H9 (cell line): ENCODE results near the gene IRS2. TPM values are rescaled to one million over a fixed set of nuclear protein-coding genes. Genes with fewer than 3 reads are reported as not detected.

Experiments
- DNase-seq: peaks from one replicate; pipeline ENCODE4 v3.0.0-alpha.2; 2017
- H2AFZ ChIP-seq: one replicate; pipeline ENCODE4 v1.6.1; 2013; ENCODE audit warnings: mild to moderate bottlenecking, low read length, control low read depth, moderate library complexity
- H2AK5ac ChIP-seq: 2 replicates; pipeline ENCODE4 v1.6.1; 2013; ENCODE audit warnings: low read length, control low read depth, mixed read lengths; ENCODE audit not compliant: insufficient read length
- H2BK120ac ChIP-seq: one replicate; pipeline ENCODE4 v1.6.1; 2013; ENCODE audit warnings: low read depth, mild to moderate bottlenecking, low read length, control low read depth, inconsistent platforms; ENCODE audit not compliant: poor library complexity, severe bottlenecking
- H2BK12ac ChIP-seq: 2 replicates; pipeline ENCODE4 v1.6.1; 2013; ENCODE audit warnings: low read length, control low read depth, mixed read lengths, low read depth; ENCODE audit not compliant: insufficient read length
- H2BK15ac ChIP-seq: 2 replicates; pipeline ENCODE4 v1.6.1; 2013; ENCODE audit warnings: low read depth, low read length, control low read depth
- H2BK20ac ChIP-seq: one replicate; pipeline ENCODE4 v1.6.1; 2013; ENCODE audit warnings: low read depth, mild to moderate bottlenecking, low read length, control low read depth, inconsistent platforms; ENCODE audit not compliant: poor library complexity, severe bottlenecking
- H2BK5ac ChIP-seq: 2 replicates; pipeline ENCODE4 v1.6.1; 2013; ENCODE audit warnings: low read length, control low read depth, mixed read lengths; ENCODE audit not compliant: insufficient read length
- H3K14ac ChIP-seq: 2 replicates; pipeline ENCODE4 v1.6.1; 2013; ENCODE audit warnings: low read length, control low read depth; ENCODE audit not compliant: insufficient read depth
- H3K18ac ChIP-seq: 2 replicates; pipeline ENCODE4 v1.6.1; 2013; ENCODE audit warnings: low read depth, mild to moderate bottlenecking, mixed read lengths, low read length, control low read depth; ENCODE audit not compliant: insufficient read length
- H3K23ac ChIP-seq: 2 replicates; pipeline ENCODE4 v1.6.1; 2013; ENCODE audit warnings: low read length, control low read depth, mixed read lengths, low read depth; ENCODE audit not compliant: insufficient read length
- H3K23me2 ChIP-seq: 2 replicates; pipeline ENCODE4 v1.6.1; 2013; ENCODE audit warnings: low read depth, mild to moderate bottlenecking, mixed read lengths, low read length, control low read depth; ENCODE audit not compliant: insufficient read length, poor library complexity, severe bottlenecking
- H3K27ac ChIP-seq: 2 replicates; pipeline ENCODE4 v1.5.1; 2013; ENCODE audit warnings: low read length, control low read depth, mixed read lengths, low read depth; ENCODE audit not compliant: insufficient read length
- H3K27me3 ChIP-seq: 2 replicates; pipeline ENCODE4 v1.6.1; 2013; ENCODE audit warnings: low read length, control low read depth, inconsistent platforms; ENCODE audit not compliant: insufficient read depth
- H3K4ac ChIP-seq: 2 replicates; pipeline ENCODE4 v1.6.1; 2013; ENCODE audit warnings: low read depth, mild to moderate bottlenecking, control low read depth, inconsistent platforms, low read length, moderate library complexity
- H3K4me1 ChIP-seq: 2 replicates; pipeline ENCODE4 v1.6.1; 2013; ENCODE audit warnings: low read length, control low read depth, inconsistent platforms; ENCODE audit not compliant: insufficient read depth
- H3K4me2 ChIP-seq: 2 replicates; pipeline ENCODE4 v1.6.1; 2013; ENCODE audit warnings: low read length, control low read depth, mixed read lengths; ENCODE audit not compliant: insufficient read length, insufficient read depth
- H3K56ac ChIP-seq: 2 replicates; pipeline ENCODE4 v1.6.1; 2013; ENCODE audit warnings: low read depth, mild to moderate bottlenecking, mixed read lengths, low read length, control low read depth; ENCODE audit not compliant: insufficient read length
- H3K79me1 ChIP-seq: 2 replicates; pipeline ENCODE4 v1.6.1; 2013; ENCODE audit warnings: low read depth, mild to moderate bottlenecking, moderate library complexity, low read length, control low read depth, inconsistent platforms; ENCODE audit not compliant: insufficient read depth, poor library complexity, severe bottlenecking
- H3K79me2 ChIP-seq: 2 replicates; pipeline ENCODE4 v1.6.1; 2013; ENCODE audit warnings: low read length, control low read depth, inconsistent platforms; ENCODE audit not compliant: insufficient read depth
- H3K9ac ChIP-seq: 2 replicates; pipeline ENCODE4 v1.6.1; 2013; ENCODE audit warnings: low read length, control low read depth, mixed read lengths; ENCODE audit not compliant: insufficient read length; ENCODE audit errors: extremely low read depth
- H3K9me3 ChIP-seq: one replicate; pipeline ENCODE4 v1.6.1; 2013; ENCODE audit warnings: low read depth, low read length, inconsistent platforms; ENCODE audit not compliant: control insufficient read depth
- H3T11ph ChIP-seq: one replicate; pipeline ENCODE4 v1.6.1; 2013; ENCODE audit warnings: mild to moderate bottlenecking, low read length, control low read depth, inconsistent platforms
- H4K20me1 ChIP-seq: one replicate; pipeline ENCODE4 v1.6.1; 2013; ENCODE audit not compliant: control insufficient read depth, insufficient read length, insufficient read depth
- H4K5ac ChIP-seq: 2 replicates; pipeline ENCODE4 v1.6.1; 2013; ENCODE audit warnings: low read depth, mild to moderate bottlenecking, mixed read lengths, low read length, control low read depth; ENCODE audit not compliant: insufficient read length
- H4K8ac ChIP-seq: replicated peaks from 2 replicates; pipeline ENCODE4 v1.6.1; 2013; ENCODE audit warnings: low read length, control low read depth, mixed read lengths, low read depth; ENCODE audit not compliant: insufficient read length
- H4K91ac ChIP-seq: 2 replicates; pipeline ENCODE4 v1.6.1; 2013; ENCODE audit warnings: low read depth, mild to moderate bottlenecking, moderate library complexity, mixed read lengths, low read length, control low read depth; ENCODE audit not compliant: insufficient read length
- H3K27ac Mint-ChIP-seq, 3 experiments: 2 replicates in 2 of 3; 3 replicates in 1 of 3; pipeline ENCODE4 v1.8.0; 2020 to 2021; ENCODE audit warnings: mixed read lengths in 3 of 3, mild to moderate bottlenecking in 1 of 3, moderate library complexity in 1 of 3
- H3K27me3 Mint-ChIP-seq: 2 replicates; pipeline ENCODE4 v1.8.0; 2021; ENCODE audit warnings: low read depth, mild to moderate bottlenecking, moderate library complexity, mixed read lengths
- H3K36me3 Mint-ChIP-seq, 3 experiments: 2 replicates in 2 of 3; 3 replicates in 1 of 3; pipeline ENCODE4 v1.8.0; 2020 to 2021; ENCODE audit warnings: low read depth in 3 of 3, mixed read lengths in 3 of 3; ENCODE audit not compliant: insufficient read depth in 1 of 3
- H3K4me1 Mint-ChIP-seq, 2 experiments: 2 replicates each; pipeline ENCODE4 v1.8.0; 2020; ENCODE audit warnings: mixed read lengths in 2 of 2
- H3K4me3 Mint-ChIP-seq, 2 experiments: 2 replicates in 1 of 2; 3 replicates in 1 of 2; pipeline ENCODE4 v1.8.0; 2020 to 2021; ENCODE audit warnings: mild to moderate bottlenecking in 2 of 2, mixed read lengths in 2 of 2, moderate library complexity in 1 of 2
- H3K9me3 Mint-ChIP-seq, 2 experiments: 2 replicates in 1 of 2; 3 replicates in 1 of 2; pipeline ENCODE4 v1.8.0; 2020; ENCODE audit warnings: mild to moderate bottlenecking in 2 of 2, mixed read lengths in 2 of 2, moderate library complexity in 1 of 2
- WGBS: extraction: QIAGEN DNeasy Blood & Tissue Kit; methylation state at CpG from one replicate; pipeline ENCODE4 v1.1.7; 2013; ENCODE audit warnings: missing lambda C conversion rate, low lambda C conversion rate, mixed read lengths; ENCODE audit not compliant: insufficient read length; ENCODE audit errors: extremely low coverage; 5-methylcytosine and 5-hydroxymethylcytosine counted together
- total RNA-seq: library from RNA; stranded (reverse); gene quantifications from 2 replicates; pipeline ENCODE4 v1.2.1, GENCODE V29; 2021
- TF ChIP-seq, protein P1 (sequence below): fragments of 200-600 bp; sonication (generic); conservative IDR thresholded peaks from 3 replicates; pipeline ENCODE4 v1.8.0; 2021; ENCODE audit warnings: antibody characterized with exemption, mild to moderate bottlenecking

The IRS2 gene
- total RNA-seq, 1 experiment from 2014 or later: 10.1 TPM

DNA sequence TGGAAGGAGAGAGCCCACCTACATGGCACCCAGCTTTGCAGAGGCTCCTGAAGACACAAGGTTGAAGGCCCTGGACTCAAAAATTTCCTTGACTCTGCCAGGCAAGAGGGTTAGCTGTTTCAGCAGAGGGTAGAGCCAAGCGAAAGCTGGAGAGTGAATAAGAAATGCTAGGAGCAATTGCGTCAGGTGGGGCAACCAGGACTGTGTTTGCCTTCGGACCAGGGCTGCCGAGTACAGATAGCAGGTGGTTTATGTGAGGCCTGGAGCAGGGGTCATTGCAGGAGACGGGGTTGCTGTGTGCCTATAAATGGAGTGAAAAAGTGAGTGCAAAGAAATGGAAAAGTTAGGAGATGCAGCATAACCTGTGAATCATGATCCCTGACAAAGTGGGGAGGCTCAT, 59.1 kb downstream of the IRS2 start:
- no peak for DNase-seq
- no peak overlapping the region for H4K5ac ChIP-seq
- H2AK5ac ChIP-seq: no peak overlapping the region
- H3K4me1 Mint-ChIP-seq: peaks cover 37 to 51% of the 10 kb centered on the region in 2 experiments
- no peaks in the 10 kb centered on the region for H3K9me3 ChIP-seq
- H2BK15ac ChIP-seq: no peak overlapping the region
- no peak overlapping the region for H3K4ac ChIP-seq
- H2BK20ac ChIP-seq: no peak overlapping the region
- no peak overlapping the region for H3K4me2 ChIP-seq
- H3K14ac ChIP-seq: no peak overlapping the region
- peaks cover 7% of the 10 kb centered on the region; the same call in 1 of the 2 replicates for H3K4me1 ChIP-seq
- H3K9ac ChIP-seq: no peak overlapping the region
- H3K27ac Mint-ChIP-seq: no peak overlapping the region
- H4K20me1 ChIP-seq: no peaks in the 10 kb centered on the region
- no peak overlapping the region for H3K23ac ChIP-seq
- no peak overlapping the region for H2BK120ac ChIP-seq
- H4K8ac ChIP-seq: no peak overlapping the region
- H2AFZ ChIP-seq: no peak overlapping the region
- no peak overlapping the region for H4K91ac ChIP-seq
- WGBS: no CpG with 5 or more reads among the region's 5 CpGs
- H3K4me3 Mint-ChIP-seq: no peak overlapping the region
- no peaks in the 10 kb centered on the region for H3K79me1 ChIP-seq
- H3K9me3 Mint-ChIP-seq: peaks cover 0 to 4% of the 10 kb centered on the region in 2 experiments; a peak in 2 of 5 replicates
- H3K56ac ChIP-seq: no peak overlapping the region
- H3K27me3 Mint-ChIP-seq: peaks cover 6% of the 10 kb centered on the region
- TF ChIP-seq, protein P1, sequence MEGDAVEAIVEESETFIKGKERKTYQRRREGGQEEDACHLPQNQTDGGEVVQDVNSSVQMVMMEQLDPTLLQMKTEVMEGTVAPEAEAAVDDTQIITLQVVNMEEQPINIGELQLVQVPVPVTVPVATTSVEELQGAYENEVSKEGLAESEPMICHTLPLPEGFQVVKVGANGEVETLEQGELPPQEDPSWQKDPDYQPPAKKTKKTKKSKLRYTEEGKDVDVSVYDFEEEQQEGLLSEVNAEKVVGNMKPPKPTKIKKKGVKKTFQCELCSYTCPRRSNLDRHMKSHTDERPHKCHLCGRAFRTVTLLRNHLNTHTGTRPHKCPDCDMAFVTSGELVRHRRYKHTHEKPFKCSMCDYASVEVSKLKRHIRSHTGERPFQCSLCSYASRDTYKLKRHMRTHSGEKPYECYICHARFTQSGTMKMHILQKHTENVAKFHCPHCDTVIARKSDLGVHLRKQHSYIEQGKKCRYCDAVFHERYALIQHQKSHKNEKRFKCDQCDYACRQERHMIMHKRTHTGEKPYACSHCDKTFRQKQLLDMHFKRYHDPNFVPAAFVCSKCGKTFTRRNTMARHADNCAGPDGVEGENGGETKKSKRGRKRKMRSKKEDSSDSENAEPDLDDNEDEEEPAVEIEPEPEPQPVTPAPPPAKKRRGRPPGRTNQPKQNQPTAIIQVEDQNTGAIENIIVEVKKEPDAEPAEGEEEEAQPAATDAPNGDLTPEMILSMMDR: no peak
- H3T11ph ChIP-seq: no peak overlapping the region
- no peaks in the 10 kb centered on the region for H3K23me2 ChIP-seq
- H3K27ac ChIP-seq: no peak overlapping the region
- no peak overlapping the region for H2BK5ac ChIP-seq
- H2BK12ac ChIP-seq: no peak overlapping the region
- H3K79me2 ChIP-seq: no peaks in the 10 kb centered on the region
- no peaks in the 10 kb centered on the region for H3K27me3 ChIP-seq
- H3K36me3 Mint-ChIP-seq: no peaks in the 10 kb centered on the region; a peak in 1 of 7 replicates
- no peak overlapping the region for H3K18ac ChIP-seq
